ENCODE measurements around the gene THAP5. TPM values are rescaled to one million over a fixed set of nuclear protein-coding genes. Genes with fewer than 3 reads are reported as not detected.

Gene THAP5
- polyA plus RNA-seq, 2 of the 4 experiments (the other 2 are of a cell fraction), result 20.5 to 27.4 TPM

DNA sequence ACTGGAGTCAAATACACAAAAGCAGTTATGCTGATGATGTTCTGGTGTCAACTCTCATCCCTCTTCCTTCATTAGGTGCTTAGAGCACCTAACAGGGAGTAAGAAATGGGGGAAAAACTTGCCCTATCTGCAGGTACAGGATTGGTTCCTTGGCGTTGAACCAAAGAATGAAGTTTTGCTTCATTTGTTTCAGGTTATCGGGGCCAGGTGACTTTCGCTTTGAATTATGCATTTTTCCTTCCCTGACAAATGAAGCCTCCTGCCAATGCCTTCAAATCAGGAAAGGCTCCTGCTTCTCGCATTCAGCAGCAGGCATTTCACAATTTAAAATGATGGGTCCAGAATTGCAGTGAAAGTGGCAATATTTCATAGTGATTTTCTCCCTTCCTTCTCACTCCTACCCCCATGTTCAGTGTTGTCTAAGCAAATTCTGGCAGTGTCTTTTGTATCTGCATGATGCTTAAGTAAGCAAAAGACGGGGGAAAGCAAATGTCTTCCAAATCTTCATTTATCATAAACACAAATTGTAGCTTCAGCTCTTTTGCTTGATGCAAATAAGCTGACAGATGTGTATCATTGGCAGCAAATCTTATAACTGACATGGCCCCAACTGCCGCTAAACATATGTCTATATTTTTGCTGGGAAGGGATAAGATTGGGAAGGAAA, 29.5 kb upstream of the THAP5 start (continued):
- no peak for TF ChIP-seq EHMT2 (IDR thresholded peaks at IDR 0.05; ENCODE audit: low read depth)
- TF ChIP-seq MYC (IDR thresholded peaks at IDR 0.05; ENCODE audit: borderline replicate concordance, low read length), result no peak
- no peak for TF ChIP-seq CEBPB (IDR thresholded peaks at IDR 0.05)

DNA sequence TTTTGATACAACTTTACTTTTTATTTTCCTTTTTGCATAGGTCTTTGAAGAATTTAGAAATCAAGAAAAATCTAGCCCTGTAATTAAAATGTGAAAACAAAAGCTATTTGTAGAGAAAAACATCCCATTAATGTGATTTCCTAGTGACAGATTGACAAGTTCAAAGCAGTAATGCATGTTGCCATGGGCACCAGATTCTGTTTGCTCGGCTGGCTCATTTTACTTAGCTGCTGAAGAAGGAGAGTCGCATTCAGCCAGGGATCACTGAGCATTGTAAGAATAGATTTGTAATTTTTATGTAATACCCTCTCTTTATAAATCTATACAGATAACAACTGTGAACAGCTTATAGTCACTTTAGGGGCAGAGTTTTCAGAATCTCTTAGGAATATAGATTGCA, 28.6 kb upstream of the THAP5 start:
- WGBS (ENCODE audit: missing lambda C conversion rate), result 72% methylated on average over 2 of the region's 2 CpGs
- Histone ChIP-seq H3K9me3 (no peaks in the 10 kb centered on the region), H3K4me3 (no peak overlapping the region), H3K4me2 (no peak overlapping the region), H3K4me1 (no peaks in the 10 kb centered on the region), H3K27ac (no peak overlapping the region)
- ATAC-seq, result no peak
- FAIRE-seq, result no peak
- TF ChIP-seq CHD4 (IDR thresholded peaks at IDR 0.05; ENCODE audit: borderline replicate concordance) (no peak), FOSL2 (IDR thresholded peaks at IDR 0.05) (no peak), FOSL2 (CRISPR knock-in tag; IDR thresholded peaks at IDR 0.05) (no peak), RCOR1 (IDR thresholded peaks at IDR 0.05; ENCODE audit: low read depth, low read length) (no peak), RFX5 (IDR thresholded peaks at IDR 0.05) (no peak), NPAS2 (CRISPR knock-in tag; IDR thresholded peaks at IDR 0.05; ENCODE audit: borderline replicate concordance) (no peak), EP300 (IDR thresholded peaks at IDR 0.05) (no peak), CEBPB (IDR thresholded peaks at IDR 0.05) (no peak), NFE2L2 (conservative IDR thresholded peaks at IDR 0.05; ENCODE audit: low read length) (no peak), TP53 (CRISPR knock-in tag; IDR thresholded peaks at IDR 0.05) (no peak), JUNB (IDR thresholded peaks at IDR 0.05) (no peak), JUN (IDR thresholded peaks at IDR 0.05) (no peak), CHD2 (IDR thresholded peaks at IDR 0.05; ENCODE audit: low read length, partially characterized antibody) (no peak), EHF (CRISPR knock-in tag; IDR thresholded peaks at IDR 0.05) (no peak), RNF2 (IDR thresholded peaks at IDR 0.05; ENCODE audit: borderline replicate concordance, low read depth) (no peak)
- TF ChIP-seq, protein P1, sequence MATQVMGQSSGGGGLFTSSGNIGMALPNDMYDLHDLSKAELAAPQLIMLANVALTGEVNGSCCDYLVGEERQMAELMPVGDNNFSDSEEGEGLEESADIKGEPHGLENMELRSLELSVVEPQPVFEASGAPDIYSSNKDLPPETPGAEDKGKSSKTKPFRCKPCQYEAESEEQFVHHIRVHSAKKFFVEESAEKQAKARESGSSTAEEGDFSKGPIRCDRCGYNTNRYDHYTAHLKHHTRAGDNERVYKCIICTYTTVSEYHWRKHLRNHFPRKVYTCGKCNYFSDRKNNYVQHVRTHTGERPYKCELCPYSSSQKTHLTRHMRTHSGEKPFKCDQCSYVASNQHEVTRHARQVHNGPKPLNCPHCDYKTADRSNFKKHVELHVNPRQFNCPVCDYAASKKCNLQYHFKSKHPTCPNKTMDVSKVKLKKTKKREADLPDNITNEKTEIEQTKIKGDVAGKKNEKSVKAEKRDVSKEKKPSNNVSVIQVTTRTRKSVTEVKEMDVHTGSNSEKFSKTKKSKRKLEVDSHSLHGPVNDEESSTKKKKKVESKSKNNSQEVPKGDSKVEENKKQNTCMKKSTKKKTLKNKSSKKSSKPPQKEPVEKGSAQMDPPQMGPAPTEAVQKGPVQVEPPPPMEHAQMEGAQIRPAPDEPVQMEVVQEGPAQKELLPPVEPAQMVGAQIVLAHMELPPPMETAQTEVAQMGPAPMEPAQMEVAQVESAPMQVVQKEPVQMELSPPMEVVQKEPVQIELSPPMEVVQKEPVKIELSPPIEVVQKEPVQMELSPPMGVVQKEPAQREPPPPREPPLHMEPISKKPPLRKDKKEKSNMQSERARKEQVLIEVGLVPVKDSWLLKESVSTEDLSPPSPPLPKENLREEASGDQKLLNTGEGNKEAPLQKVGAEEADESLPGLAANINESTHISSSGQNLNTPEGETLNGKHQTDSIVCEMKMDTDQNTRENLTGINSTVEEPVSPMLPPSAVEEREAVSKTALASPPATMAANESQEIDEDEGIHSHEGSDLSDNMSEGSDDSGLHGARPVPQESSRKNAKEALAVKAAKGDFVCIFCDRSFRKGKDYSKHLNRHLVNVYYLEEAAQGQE (IDR thresholded peaks at IDR 0.05), result no peak
- TF ChIP-seq, protein P2, sequence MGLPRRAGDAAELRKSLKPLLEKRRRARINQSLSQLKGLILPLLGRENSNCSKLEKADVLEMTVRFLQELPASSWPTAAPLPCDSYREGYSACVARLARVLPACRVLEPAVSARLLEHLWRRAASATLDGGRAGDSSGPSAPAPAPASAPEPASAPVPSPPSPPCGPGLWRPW (IDR thresholded peaks at IDR 0.05), result no peak
- TF ChIP-seq, protein P3, sequence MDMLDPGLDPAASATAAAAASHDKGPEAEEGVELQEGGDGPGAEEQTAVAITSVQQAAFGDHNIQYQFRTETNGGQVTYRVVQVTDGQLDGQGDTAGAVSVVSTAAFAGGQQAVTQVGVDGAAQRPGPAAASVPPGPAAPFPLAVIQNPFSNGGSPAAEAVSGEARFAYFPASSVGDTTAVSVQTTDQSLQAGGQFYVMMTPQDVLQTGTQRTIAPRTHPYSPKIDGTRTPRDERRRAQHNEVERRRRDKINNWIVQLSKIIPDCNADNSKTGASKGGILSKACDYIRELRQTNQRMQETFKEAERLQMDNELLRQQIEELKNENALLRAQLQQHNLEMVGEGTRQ (IDR thresholded peaks at IDR 0.05), result no peak
- ChIA-PET CTCF (no interaction called here), POLR2A (interaction anchor here (0.9 kb wide), 1 partner anchor 28 kb away, joined by 3 read pairs; the partner anchor contains the start of gene DNAJB9)
- DNase-seq (ENCODE audit: low read depth in 1 of 2, low spot score in 1 of 2), result no peak

DNA sequence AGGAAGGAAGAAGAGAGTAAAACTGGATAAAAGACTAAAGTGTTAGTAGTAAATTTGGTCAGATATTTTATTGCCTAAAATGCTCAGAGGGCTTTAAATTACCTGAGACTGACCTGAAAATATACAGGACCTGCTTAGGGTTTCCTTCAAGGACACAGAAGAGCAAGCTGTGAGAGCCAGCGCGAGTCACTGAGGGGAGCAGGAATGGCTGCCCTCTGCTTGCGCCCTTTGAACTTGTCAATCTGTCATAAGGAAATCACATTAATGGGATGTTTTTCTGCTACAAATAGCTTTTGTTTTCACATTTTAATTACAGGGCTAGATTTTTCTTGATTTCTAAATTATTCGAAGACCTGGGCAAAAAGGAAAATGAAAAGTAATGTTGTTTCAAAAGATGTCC, 27.1 kb upstream of the THAP5 start:
- no peaks in the 10 kb centered on the region for H3K9me3 ChIP-seq
- FAIRE-seq, result no peak

More for the DNA sequence above, 27.1 kb upstream of the THAP5 start:
- no peaks in the 10 kb centered on the region for H3K4me1 ChIP-seq
- no peak overlapping the region for H3K4me3 ChIP-seq
- ATAC-seq (no peak), DNase-seq (ENCODE audit: low read depth in 1 of 2, low spot score in 1 of 2) (no peak)
- 89% methylated on average over 4 of the region's 4 CpGs for WGBS (ENCODE audit: missing lambda C conversion rate)
- H3K4me2 ChIP-seq, result no peak overlapping the region
- ChIA-PET CTCF (no interaction called here), POLR2A (no interaction called here)
- TF ChIP-seq FOXS1 (CRISPR knock-in tag; IDR thresholded peaks at IDR 0.05), result no peak
- TF ChIP-seq, protein P2 (IDR thresholded peaks at IDR 0.05), result no peak
- TF ChIP-seq RFX5 (IDR thresholded peaks at IDR 0.05), result no peak
- no peak overlapping the region for H3K27ac ChIP-seq
